SK-N-MC (cell line): ENCODE measurements around the gene ABITRAM.

Source experiments
- EZH2 ChIP-seq: fragments of 200-600 bp; sonication (generic); IDR thresholded peaks from one replicate; pipeline ENCODE4 v1.6.1; 2017; ENCODE audit warnings: antibody characterized with exemption
- FOXP2 ChIP-seq: optimal IDR thresholded peaks from 2 replicates; pipeline ENCODE3; 2011; ENCODE audit warnings: mild to moderate bottlenecking, moderate library complexity; ENCODE audit not compliant: insufficient read depth; ENCODE audit errors: extremely low read length, control extremely low read depth
- POLR2AphosphoS5 ChIP-seq: IDR thresholded peaks from 2 replicates; pipeline ENCODE4 v1.6.1; 2012; ENCODE audit warnings: mild to moderate bottlenecking, low read depth, low read length, borderline replicate concordance

DNA sequence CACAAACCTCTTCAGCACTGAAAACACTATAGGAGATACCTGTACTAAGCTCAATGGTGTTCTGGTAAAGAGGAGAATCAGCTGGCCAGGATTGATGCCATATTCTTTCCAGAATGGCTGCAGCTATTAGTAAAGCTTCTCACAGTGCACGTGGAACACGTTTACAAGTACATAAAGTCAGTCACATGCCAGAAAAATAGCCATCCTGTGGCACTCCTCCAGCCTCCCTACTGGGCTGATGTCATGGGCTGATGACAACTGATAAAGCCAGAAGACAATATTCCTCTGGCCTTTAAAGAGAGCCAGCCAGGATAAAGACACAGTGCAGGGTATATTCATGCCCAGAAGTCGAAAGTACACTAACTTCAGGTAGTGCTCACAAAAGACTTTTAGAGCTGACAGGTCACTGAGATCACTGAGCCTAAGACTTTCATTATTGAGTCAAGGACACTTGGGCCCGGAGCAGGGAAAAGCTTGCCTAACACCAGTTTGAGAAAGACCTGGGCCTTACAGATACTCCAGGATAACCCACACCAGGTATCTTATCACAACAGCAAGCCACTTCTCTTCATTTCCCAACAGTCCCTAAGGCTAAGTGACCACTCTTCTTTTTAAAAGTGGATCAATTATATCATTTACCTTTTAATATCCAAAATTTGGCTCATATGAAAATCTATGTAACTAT, 29.4 kb downstream of the ABITRAM start:
- no peak for TF ChIP-seq EZH2
- TF ChIP-seq POLR2AphosphoS5 = no peak
- TF ChIP-seq FOXP2 = no peak
